ENCODE results near the gene ITGB4. TPM values are rescaled to one million over a fixed set of nuclear protein-coding genes. Genes with fewer than 3 reads are reported as not detected.
A peak's percentile ranks its signal among the peaks of the same experiment; 100 is the strongest.

ITGB4 gene
- total RNA-seq, result 1 to 10 TPM in 1 of 2 experiments, under 1 TPM in 1; 0.69 to 1.8 TPM

- H3K4me1 Mint-ChIP-seq (ENCODE audit: low read depth), result peaks cover 3% of the 10 kb centered on the region
- peak; percentile 14 for TF ChIP-seq CTCF (IDR thresholded peaks at IDR 0.05)
- intact Hi-C loops (cut with micrococcal nuclease), result no loop called here
Observed at GRCh38 chr17:75720656-75721462, at the start of gene ITGB4. ITGB4 (plus strand) TSS chr17:75721459; CDS start chr17:75724704, 3,245 bp downstream.

DNA sequence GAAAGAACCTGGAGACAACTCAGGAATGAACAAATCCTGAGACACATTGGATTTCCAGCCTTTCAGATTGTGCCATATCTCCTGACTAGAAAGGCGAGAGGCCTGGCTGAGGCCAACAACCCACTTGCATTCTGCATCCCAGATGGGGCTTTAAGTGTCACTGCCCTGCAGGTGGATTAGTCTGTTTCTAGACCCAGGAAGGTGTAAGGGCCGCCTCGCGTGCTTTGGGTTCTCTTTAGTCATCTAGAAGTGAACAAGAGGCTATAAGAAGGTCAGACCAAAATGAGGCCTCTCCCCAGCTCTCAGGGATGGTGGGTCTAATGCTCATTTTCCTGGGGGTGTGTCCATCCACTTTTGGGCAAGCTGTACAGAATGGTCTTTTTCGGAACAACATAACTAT lies 49.2 kb upstream of the ITGB4 start:
- Mint-ChIP-seq H3K27ac (no peak overlapping the region), H3K4me1 (ENCODE audit: low read depth) (peaks cover 31% of the 10 kb centered on the region), H3K27me3 (no peaks in the 10 kb centered on the region), H3K9me3 (no peaks in the 10 kb centered on the region), H3K36me3 (ENCODE audit: low read depth) (peaks cover 31% of the 10 kb centered on the region), H3K4me3 (no peak overlapping the region)
- ChIA-PET POLR2A (interaction anchor here (1.1 to 2.1 kb wide), 5 partner anchors 10 to 183 kb away, joined by 3 to 5 read pairs (median 5); partner anchors contain the start of gene WBP2), CTCF (interaction anchor here (1.2 to 25.7 kb wide), 7 partner anchors 11 to 111 kb away, joined by 3 to 347 read pairs (median 6); no protein-coding TSS in a partner anchor)
- no peak for TF ChIP-seq CTCF (IDR thresholded peaks at IDR 0.05)
- ATAC-seq, result no peak
- intact Hi-C loops (cut with micrococcal nuclease), result no loop called here
- no peak for DNase-seq

More at GRCh38 chr17:75720656-75721462, at the start of gene ITGB4:
- DNase-seq, result peak; percentile 63
- CTCF ChIA-PET, result interaction anchor here (1.0 to 22.4 kb wide), 4 partner anchors 29 to 119 kb away, joined by 4 to 217 read pairs (median 14); partner anchors contain the start of gene SMIM5
- no peaks in the 10 kb centered on the region for H3K36me3 Mint-ChIP-seq (ENCODE audit: low read depth)
- peak within 1 kb of the TSS; percentile 67 for H3K4me3 Mint-ChIP-seq
- no peaks in the 10 kb centered on the region for H3K9me3 Mint-ChIP-seq
- POLR2A ChIA-PET, result no interaction called here
- no peak within 1 kb of the TSS for H3K27ac Mint-ChIP-seq
- H3K27me3 Mint-ChIP-seq, result peaks cover 10% of the 10 kb centered on the region
- ATAC-seq, result peak; percentile 93

DNA sequence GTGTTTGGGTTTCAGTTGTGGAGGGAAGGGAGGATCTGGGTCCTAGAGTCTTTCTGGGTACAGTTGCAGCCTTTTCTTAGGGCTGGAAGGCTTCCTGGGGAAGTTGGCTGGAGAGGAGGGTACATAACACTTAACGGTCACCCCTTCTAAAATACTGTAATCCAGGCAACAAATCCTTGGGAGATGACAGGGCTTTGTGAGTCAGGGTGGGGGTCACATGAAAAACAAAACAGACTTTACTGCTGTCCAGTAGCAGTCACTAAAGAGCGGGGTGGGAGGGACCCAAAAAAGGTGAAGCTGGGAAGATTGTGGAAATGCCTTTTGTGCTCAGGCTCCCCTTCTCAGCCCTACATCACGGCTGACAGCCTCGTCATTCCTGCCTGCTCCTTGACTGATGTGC lies 47.8 kb upstream of the ITGB4 start:
- H3K36me3 Mint-ChIP-seq (ENCODE audit: low read depth), result peaks cover 34% of the 10 kb centered on the region
- H3K9me3 Mint-ChIP-seq, result no peaks in the 10 kb centered on the region
- H3K27ac Mint-ChIP-seq, result no peak overlapping the region
- POLR2A ChIA-PET, result interaction anchor here (0.6 to 1.7 kb wide), 3 partner anchors 9 to 51 kb away, joined by 3 to 5 read pairs (median 3); no protein-coding TSS in a partner anchor
- ATAC-seq (no peak), DNase-seq (no peak)
- no peaks in the 10 kb centered on the region for H3K27me3 Mint-ChIP-seq
- no peak for TF ChIP-seq CTCF (IDR thresholded peaks at IDR 0.05)
- intact Hi-C loops (cut with micrococcal nuclease), result no loop called here
- peaks cover 31% of the 10 kb centered on the region for H3K4me1 Mint-ChIP-seq (ENCODE audit: low read depth)
- CTCF ChIA-PET, result interaction anchor here (0.8 to 25.7 kb wide), 9 partner anchors 10 to 80 kb away, joined by 3 to 347 read pairs (median 12); partner anchors contain the start of gene SMIM5
- no peak overlapping the region for H3K4me3 Mint-ChIP-seq

DNA sequence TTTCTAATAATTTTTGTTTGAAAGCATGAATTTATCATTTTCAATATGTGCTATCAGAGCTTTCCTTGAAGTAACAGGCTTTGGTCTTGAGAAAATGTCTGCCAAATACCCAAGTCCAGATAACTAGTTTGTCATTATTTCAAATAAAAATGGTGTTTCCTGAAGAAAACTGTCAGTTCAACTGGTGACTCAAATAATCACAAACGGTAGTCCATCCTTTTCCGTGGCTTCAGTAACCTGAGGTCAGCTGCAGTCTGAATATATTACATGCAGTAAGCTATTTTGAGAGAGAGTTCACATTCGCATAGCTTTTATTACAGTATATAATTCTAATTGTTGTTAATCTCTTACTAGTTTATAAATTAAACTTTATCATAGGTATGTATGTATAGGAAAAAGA lies 44.8 kb upstream of the ITGB4 start:
- ATAC-seq (no peak), DNase-seq (no peak)
- no peak for TF ChIP-seq CTCF (IDR thresholded peaks at IDR 0.05)
- Mint-ChIP-seq H3K27ac (no peak overlapping the region), H3K4me1 (ENCODE audit: low read depth) (peaks cover 18% of the 10 kb centered on the region), H3K27me3 (no peaks in the 10 kb centered on the region), H3K36me3 (ENCODE audit: low read depth) (peaks cover 30% of the 10 kb centered on the region), H3K9me3 (no peaks in the 10 kb centered on the region), H3K4me3 (no peak overlapping the region)
- intact Hi-C loops (cut with micrococcal nuclease), result no loop called here
- ChIA-PET CTCF (interaction anchor here (1.2 to 25.7 kb wide), 4 partner anchors 12 to 77 kb away, joined by 5 to 347 read pairs (median 17); no protein-coding TSS in a partner anchor), POLR2A (interaction anchor here (0.6 to 1.5 kb wide), 3 partner anchors 12 to 73 kb away, joined by 3 to 4 read pairs (median 3); no protein-coding TSS in a partner anchor)
